Mesenchymal stem cell (in vitro differentiated cells and primary cell): ENCODE data around the gene NACC2.

Experiments
- DNase-seq: peaks from one replicate; pipeline ENCODE4 v3.0.0-alpha.2; 2013
- H2AFZ ChIP-seq: one replicate; pipeline ENCODE4 v1.6.1; 2013; ENCODE audit warnings: low read depth, mild to moderate bottlenecking, control low read depth, inconsistent platforms, low read length, moderate library complexity
- H2AK5ac ChIP-seq: 2 replicates; pipeline ENCODE4 v1.6.1; 2013; ENCODE audit warnings: low read length, moderate library complexity, mild to moderate bottlenecking, inconsistent platforms; ENCODE audit not compliant: severe bottlenecking
- H2BK120ac ChIP-seq: one replicate; pipeline ENCODE4 v1.6.1; 2013; ENCODE audit warnings: low read depth, mild to moderate bottlenecking, inconsistent platforms, low read length, moderate library complexity
- H2BK12ac ChIP-seq, 2 experiments: one replicate each; pipeline ENCODE4 v1.6.1; 2013; ENCODE audit warnings: inconsistent platforms in 2 of 2, low read length in 2 of 2, mild to moderate bottlenecking in 2 of 2, moderate library complexity in 2 of 2, control low read depth in 1 of 2
- H2BK15ac ChIP-seq: one replicate; pipeline ENCODE4 v1.6.1; 2013; ENCODE audit warnings: mild to moderate bottlenecking, low read depth, inconsistent platforms; ENCODE audit not compliant: poor library complexity, severe bottlenecking
- H2BK5ac ChIP-seq: 2 replicates; pipeline ENCODE4 v1.6.1; 2013; ENCODE audit warnings: low read depth, mild to moderate bottlenecking, low read length, control low read depth, inconsistent platforms; ENCODE audit not compliant: poor library complexity, severe bottlenecking
- H3K14ac ChIP-seq, 2 experiments: one replicate each; pipeline ENCODE4 v1.6.1; 2013; ENCODE audit warnings: inconsistent platforms in 2 of 2, low read length in 2 of 2, control low read depth in 1 of 2, mild to moderate bottlenecking in 1 of 2, moderate library complexity in 1 of 2
- H3K18ac ChIP-seq, 2 experiments: one replicate each; pipeline ENCODE4 v1.6.1; 2013; ENCODE audit warnings: inconsistent platforms in 2 of 2, low read length in 2 of 2, control low read depth in 1 of 2, low read depth in 1 of 2, mild to moderate bottlenecking in 1 of 2
- H3K23ac ChIP-seq, 2 experiments: one replicate each; pipeline ENCODE4 v1.6.1; 2013; ENCODE audit warnings: inconsistent platforms in 2 of 2, low read length in 2 of 2, mild to moderate bottlenecking in 2 of 2, moderate library complexity in 2 of 2, control low read depth in 1 of 2
- H3K27ac ChIP-seq: 2 replicates; pipeline ENCODE4 v1.5.1; 2013; ENCODE audit warnings: mild to moderate bottlenecking, moderate library complexity, low read length, control low read depth, inconsistent platforms; ENCODE audit not compliant: poor library complexity, severe bottlenecking
- H3K27me3 ChIP-seq, 2 experiments: 2 replicates each; pipeline versions ENCODE4 v1.6.1 to v1.7.0; 2013; ENCODE audit warnings: low read length in 2 of 2, mild to moderate bottlenecking in 2 of 2, moderate library complexity in 2 of 2, control low read depth in 1 of 2, inconsistent platforms in 1 of 2; ENCODE audit not compliant: control insufficient read depth in 1 of 2, insufficient read depth in 1 of 2
- H3K36me3 ChIP-seq, 2 experiments: 2 replicates each; pipeline versions ENCODE4 v1.6.1 to v1.7.0; 2013; ENCODE audit warnings: low read length in 2 of 2, control low read depth in 1 of 2, inconsistent platforms in 1 of 2, low read depth in 1 of 2, mild to moderate bottlenecking in 1 of 2; ENCODE audit not compliant: insufficient read depth in 2 of 2, control insufficient read depth in 1 of 2
- H3K4ac ChIP-seq, 2 experiments: one replicate each; pipeline ENCODE4 v1.6.1; 2013; ENCODE audit warnings: inconsistent platforms in 2 of 2, low read length in 2 of 2, mild to moderate bottlenecking in 2 of 2, moderate library complexity in 2 of 2, control low read depth in 1 of 2, low read depth in 1 of 2
- H3K4me1 ChIP-seq: 2 replicates; pipeline ENCODE4 v1.6.1; 2013; ENCODE audit warnings: low read depth, low read length, control low read depth; ENCODE audit not compliant: control insufficient read depth, insufficient read depth
- H3K4me2 ChIP-seq: 2 replicates; pipeline ENCODE4 v1.6.1; 2013; ENCODE audit warnings: low read length, mild to moderate bottlenecking, inconsistent platforms; ENCODE audit not compliant: poor library complexity, severe bottlenecking
- H3K4me3 ChIP-seq, 2 experiments: 2 replicates each; pipeline versions ENCODE4 v1.5.1 to v1.7.0; 2013; ENCODE audit warnings: low read length in 2 of 2, mild to moderate bottlenecking in 2 of 2, control low read depth in 1 of 2, low read depth in 1 of 2; ENCODE audit not compliant: insufficient read depth in 1 of 2
- H3K79me1 ChIP-seq: replicated peaks from 2 replicates; pipeline ENCODE4 v1.6.1; 2013; ENCODE audit warnings: mild to moderate bottlenecking, control low read depth, low read length, inconsistent platforms; ENCODE audit not compliant: poor library complexity, severe bottlenecking
- H3K9ac ChIP-seq: 2 replicates; pipeline ENCODE4 v1.7.0; 2013; ENCODE audit warnings: mild to moderate bottlenecking, low read length, moderate library complexity
- H3K9me3 ChIP-seq: 2 replicates; pipeline ENCODE4 v1.7.0; 2013; ENCODE audit warnings: mild to moderate bottlenecking, low read length; ENCODE audit not compliant: control insufficient read depth
- H4K8ac ChIP-seq: one replicate; pipeline ENCODE4 v1.6.1; 2013; ENCODE audit warnings: inconsistent platforms, mild to moderate bottlenecking, low read length, moderate library complexity
- H4K91ac ChIP-seq: one replicate; pipeline ENCODE4 v1.6.1; 2013; ENCODE audit warnings: mild to moderate bottlenecking, low read length, inconsistent platforms
- WGBS: methylation state at CpG from one replicate; pipeline ENCODE4 v1.1.7; 2013; ENCODE audit warnings: mixed read lengths; 5-methylcytosine and 5-hydroxymethylcytosine counted together

NACC2 gene

DNA sequence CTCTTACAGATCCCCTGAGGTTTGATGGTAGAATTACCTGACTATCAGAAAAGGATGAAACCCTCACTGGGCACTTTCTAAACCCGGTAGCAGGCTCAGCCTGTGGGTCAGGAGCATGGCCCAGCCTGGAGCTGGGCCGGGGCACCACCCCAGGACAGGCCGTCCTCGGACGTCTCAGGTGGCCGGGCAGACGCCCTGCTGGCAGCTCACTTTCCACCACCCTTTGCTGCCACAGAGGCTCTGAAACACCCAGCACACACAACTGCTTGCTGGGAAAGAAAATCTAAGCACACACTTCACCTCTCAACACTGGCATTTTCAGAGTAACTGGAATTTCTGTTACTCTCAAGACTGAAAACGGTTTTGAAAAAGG is 138.3 kb downstream of the NACC2 start:
- Histone ChIP-seq H2BK15ac (no peak overlapping the region), H2BK5ac (no peak overlapping the region), H3K23ac (no peak overlapping the region), H2AK5ac (no peak overlapping the region), H3K14ac (no peak overlapping the region), H4K8ac (no peak overlapping the region), H3K9ac (no peak overlapping the region), H3K4me3 (no peak overlapping the region), H3K27ac (no peak overlapping the region), H3K36me3 (peaks cover 17 to 25% of the 10 kb centered on the region in 2 experiments), H3K27me3 (no peaks in the 10 kb centered on the region), H3K4ac (no peak overlapping the region), H4K91ac (no peak overlapping the region), H3K79me1 (peaks cover 41% of the 10 kb centered on the region), H2BK12ac (no peak overlapping the region), H2BK120ac (no peak overlapping the region), H3K4me2 (no peak overlapping the region), H3K18ac (no peak overlapping the region), H3K4me1 (peaks cover 17% of the 10 kb centered on the region), H2AFZ (no peak overlapping the region), H3K9me3 (no peaks in the 10 kb centered on the region)
- no peak for DNase-seq
- WGBS: over 99% methylated on average over 8 of the region's 8 CpGs
